Kidney (tissue), 14 donors: ENCODE results near the gene ATP5PB. TPM values are rescaled to one million over a fixed set of nuclear protein-coding genes. Genes with fewer than 3 reads are reported as not detected.
A peak's percentile ranks its signal among the peaks of the same experiment; 100 is the strongest.

Experiments
- DNase-seq, 5 donors: peaks; one replicate each; pipeline ENCODE4 v3.0.0-alpha.2; 2013 to 2020
- FAIRE-seq: peaks from 2 replicates; lab custom pipeline; 2012; peaks lifted over from hg19 to GRCh38; lab: Jason Lieb, UNC
- H3K27ac ChIP-seq, 2 donors: one replicate each; pipeline ENCODE4 v1.7.0; 2013; ENCODE audit warnings: low read depth in 2 of 2, low read length in 2 of 2, inconsistent platforms in 1 of 2
- H3K27me3 ChIP-seq: one replicate; pipeline ENCODE4 v1.7.1; 2013; ENCODE audit warnings: low read length, inconsistent platforms; ENCODE audit not compliant: control insufficient read depth, insufficient read depth
- H3K36me3 ChIP-seq, 3 donors: one replicate each; pipeline versions ENCODE4 v1.7.0 to v1.7.1; 2013; ENCODE audit warnings: low read length in 3 of 3, control low read depth in 1 of 3, inconsistent platforms in 1 of 3; ENCODE audit not compliant: insufficient read depth in 3 of 3, control insufficient read depth in 2 of 3
- H3K4me1 ChIP-seq, 3 donors: one replicate each; pipeline versions ENCODE4 v1.7.0 to v1.7.1; 2013; ENCODE audit warnings: low read length in 3 of 3, inconsistent platforms in 1 of 3, low read depth in 1 of 3; ENCODE audit not compliant: control insufficient read depth in 2 of 3, insufficient read depth in 2 of 3
- H3K4me3 ChIP-seq, 3 donors: one replicate each; pipeline versions ENCODE4 v1.7.0 to v1.8.1; 2013; ENCODE audit warnings: low read length in 3 of 3, control low read depth in 1 of 3, inconsistent platforms in 1 of 3
- H3K9ac ChIP-seq, 3 donors: one replicate each; pipeline versions ENCODE4 v1.7.0 to v1.7.1; 2013; ENCODE audit warnings: low read length in 3 of 3, control low read depth in 1 of 3, inconsistent platforms in 1 of 3
- H3K9me3 ChIP-seq, 3 donors: one replicate each; pipeline versions ENCODE4 v1.7.0 to v1.7.1; 2013; ENCODE audit warnings: low read length in 3 of 3, control low read depth in 1 of 3, inconsistent platforms in 1 of 3; ENCODE audit not compliant: control insufficient read depth in 2 of 3, insufficient read depth in 1 of 3
- intact Hi-C: fragments of 100-400 bp; cut with DNase I; formaldehyde crosslinking; loops from one replicate; pipeline ENCODE4 v1.11.1; 2022
- polyA plus RNA-seq: library from polyadenylated mRNA; stranded (reverse); fragments of 350-450 nt; fragmentation: Illumina TruSeq; extraction: RNeasy Lipid Tissue Mini Kit (QIAGEN cat#74804); gene quantifications from one replicate; pipeline ENCODE4 v1.2.3, GENCODE V29; 2014; ENCODE audit warnings: low read depth, low replicate concordance; ENCODE audit not compliant: insufficient read depth
- total RNA-seq: library from RNA; stranded (reverse); fragmentation: NEBNext Ultra II Directional; extraction: Animal tissue kit (Norgen Biotek cat#: 25700); gene quantifications from one replicate; pipeline ENCODE4 v1.2.1, GENCODE V29; 2021
- TF ChIP-seq, protein P1 (sequence below): IDR thresholded peaks from 3 replicates; pipeline ENCODE4 v1.5.1; 2012; ENCODE audit warnings: mild to moderate bottlenecking, moderate library complexity, borderline replicate concordance; ENCODE audit not compliant: insufficient read depth; ENCODE audit errors: extremely low read depth
- donor health status: control.
- donor health status: control.
- donor health status: control.
- donor health status: control.
- donor health status: control.
- donor health status: DM: yes; HTN: yes; CAD: no.
- donor health status: Normal renal cell carcinoma (clear cell type).

The ATP5PB gene
- total and polyA plus RNA-seq, 2 donors from 2014 or later, result 207 to 791 TPM

DNA sequence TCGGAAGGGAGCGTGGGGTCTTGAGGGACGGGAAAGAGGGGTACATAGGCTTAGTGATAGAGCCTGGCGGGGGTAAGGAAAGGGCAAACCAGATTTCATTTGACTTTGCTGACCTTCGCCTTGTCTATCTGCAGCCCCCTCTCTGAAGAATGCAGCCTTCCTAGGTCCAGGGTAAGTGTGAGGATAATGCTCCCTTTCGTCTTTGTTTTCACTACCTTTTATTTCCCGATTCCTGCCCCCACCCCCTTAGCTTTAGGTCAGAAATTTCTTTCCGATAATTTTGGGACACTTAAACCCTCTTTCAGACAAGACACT is 396 bp downstream of the ATP5PB start:
- intact Hi-C loops, result no loop called here
- TF ChIP-seq, protein P1, sequence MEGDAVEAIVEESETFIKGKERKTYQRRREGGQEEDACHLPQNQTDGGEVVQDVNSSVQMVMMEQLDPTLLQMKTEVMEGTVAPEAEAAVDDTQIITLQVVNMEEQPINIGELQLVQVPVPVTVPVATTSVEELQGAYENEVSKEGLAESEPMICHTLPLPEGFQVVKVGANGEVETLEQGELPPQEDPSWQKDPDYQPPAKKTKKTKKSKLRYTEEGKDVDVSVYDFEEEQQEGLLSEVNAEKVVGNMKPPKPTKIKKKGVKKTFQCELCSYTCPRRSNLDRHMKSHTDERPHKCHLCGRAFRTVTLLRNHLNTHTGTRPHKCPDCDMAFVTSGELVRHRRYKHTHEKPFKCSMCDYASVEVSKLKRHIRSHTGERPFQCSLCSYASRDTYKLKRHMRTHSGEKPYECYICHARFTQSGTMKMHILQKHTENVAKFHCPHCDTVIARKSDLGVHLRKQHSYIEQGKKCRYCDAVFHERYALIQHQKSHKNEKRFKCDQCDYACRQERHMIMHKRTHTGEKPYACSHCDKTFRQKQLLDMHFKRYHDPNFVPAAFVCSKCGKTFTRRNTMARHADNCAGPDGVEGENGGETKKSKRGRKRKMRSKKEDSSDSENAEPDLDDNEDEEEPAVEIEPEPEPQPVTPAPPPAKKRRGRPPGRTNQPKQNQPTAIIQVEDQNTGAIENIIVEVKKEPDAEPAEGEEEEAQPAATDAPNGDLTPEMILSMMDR, result no peak
- Histone ChIP-seq H3K27ac (peak overlapping the region; percentile 81 to 84), H3K36me3 (peaks cover 3 to 8% (median 3%) of the 10 kb centered on the region in 3 donors), H3K9ac (peak overlapping the region; percentile 89 to 98 (median 97)), H3K4me1 (peaks cover 5 to 11% (median 6%) of the 10 kb centered on the region in 3 donors), H3K9me3 (no peaks in the 10 kb centered on the region), H3K4me3 (peak overlapping the region; percentile 94 to 99 (median 94)), H3K27me3 (no peaks in the 10 kb centered on the region)
- no peak for DNase-seq
- FAIRE-seq, result no peak

DNA sequence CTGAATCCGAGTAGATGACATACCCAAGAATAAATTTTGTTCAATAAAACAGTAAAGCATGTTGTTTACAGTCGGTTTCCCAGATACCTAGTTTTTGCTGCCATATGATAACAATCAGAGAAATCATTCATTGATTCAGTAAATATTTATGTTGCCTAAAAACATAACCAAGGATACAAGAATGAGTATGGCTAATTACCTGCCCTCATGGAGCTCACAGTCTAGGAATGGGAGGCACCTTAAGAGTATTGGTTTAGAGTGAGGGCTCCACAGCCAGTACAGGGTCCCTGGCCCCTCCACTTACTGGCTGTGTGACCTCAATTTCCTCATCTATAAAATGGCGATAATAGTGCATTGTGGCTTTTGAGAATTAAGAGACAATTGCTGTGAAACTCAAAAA is 921 bp downstream of the ATP5PB start:
- H3K9ac ChIP-seq, result peak overlapping the region; percentile 89 to 98 (median 97)
- FAIRE-seq (no peak), DNase-seq (no peak)
- H3K27ac ChIP-seq, result no peak overlapping the region
- peak overlapping the region; percentile 94 to 99 (median 94) for H3K4me3 ChIP-seq
- intact Hi-C loops, result no loop called here
- TF ChIP-seq, protein P1, result no peak
- H3K4me1 ChIP-seq, result peaks cover 5 to 11% (median 6%) of the 10 kb centered on the region in 3 donors
- H3K27me3 ChIP-seq, result no peaks in the 10 kb centered on the region
- peaks cover 3 to 8% (median 3%) of the 10 kb centered on the region in 3 donors for H3K36me3 ChIP-seq
- no peaks in the 10 kb centered on the region for H3K9me3 ChIP-seq

DNA sequence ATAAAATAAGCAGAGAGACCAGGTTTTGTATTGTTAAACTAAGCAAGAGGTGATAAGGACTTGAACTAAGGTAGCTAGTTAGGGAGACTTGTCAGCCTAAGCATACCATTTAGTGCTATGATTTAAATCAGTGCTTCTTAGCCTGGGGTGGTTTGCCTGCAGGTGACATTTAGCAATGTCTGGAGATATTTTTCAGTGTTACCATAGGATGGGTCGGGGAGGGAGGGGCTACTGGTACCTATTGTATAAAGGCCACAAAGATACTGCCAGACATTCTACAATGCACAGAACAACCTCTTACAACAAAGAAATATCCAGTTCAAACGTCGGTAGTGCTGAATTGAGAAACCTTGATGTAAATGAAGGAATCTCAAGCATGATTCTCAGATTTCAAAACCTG is 3.3 kb downstream of the ATP5PB start:
- peaks cover 10 to 21% (median 11%) of the 10 kb centered on the region in 3 donors for H3K36me3 ChIP-seq
- TF ChIP-seq, protein P1, result no peak
- DNase-seq, result no peak
- peaks cover 5 to 7% (median 6%) of the 10 kb centered on the region in 3 donors for H3K4me1 ChIP-seq
- no peaks in the 10 kb centered on the region for H3K9me3 ChIP-seq
- H3K27me3 ChIP-seq, result no peaks in the 10 kb centered on the region
- H3K4me3 ChIP-seq, result no peak overlapping the region
- H3K9ac ChIP-seq, result no peak overlapping the region
- intact Hi-C loops, result no loop called here
- H3K27ac ChIP-seq, result no peak overlapping the region
- FAIRE-seq, result no peak

DNA sequence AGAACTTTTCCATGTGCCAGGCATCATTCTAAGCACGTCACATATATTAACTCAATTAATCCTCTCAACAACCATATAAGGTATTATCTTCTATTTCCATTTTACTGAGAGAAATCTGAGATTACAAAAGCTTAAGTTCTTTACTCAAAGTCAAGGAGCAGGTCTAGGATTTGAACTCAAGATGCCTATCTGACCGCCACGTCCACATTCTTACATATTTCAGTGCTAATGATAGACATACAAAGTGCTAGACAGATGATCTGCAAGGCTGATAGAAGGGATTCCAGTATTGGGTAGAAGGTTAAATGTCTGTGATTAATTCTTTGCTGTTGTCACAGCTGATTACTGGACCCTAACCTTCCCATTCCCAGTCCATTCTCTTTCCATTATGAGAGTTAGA is 4.4 kb downstream of the ATP5PB start:
- Histone ChIP-seq H3K9ac (no peak overlapping the region), H3K27me3 (no peaks in the 10 kb centered on the region), H3K36me3 (peaks cover 10 to 31% (median 13%) of the 10 kb centered on the region in 3 donors), H3K27ac (no peak overlapping the region), H3K4me3 (no peak overlapping the region), H3K4me1 (peaks cover 3 to 7% (median 5%) of the 10 kb centered on the region in 3 donors), H3K9me3 (no peaks in the 10 kb centered on the region)
- intact Hi-C loops, result no loop called here
- DNase-seq, result no peak
- TF ChIP-seq, protein P1, result no peak
- no peak for FAIRE-seq
